ENCODE measurements around the gene CCDC74B.
"Not testable (repeated sequence)": the region's sequence is repeated elsewhere in the genome, so short reads cannot be mapped to it uniquely, and the experiment has no call there.

The CCDC74B gene

DNA sequence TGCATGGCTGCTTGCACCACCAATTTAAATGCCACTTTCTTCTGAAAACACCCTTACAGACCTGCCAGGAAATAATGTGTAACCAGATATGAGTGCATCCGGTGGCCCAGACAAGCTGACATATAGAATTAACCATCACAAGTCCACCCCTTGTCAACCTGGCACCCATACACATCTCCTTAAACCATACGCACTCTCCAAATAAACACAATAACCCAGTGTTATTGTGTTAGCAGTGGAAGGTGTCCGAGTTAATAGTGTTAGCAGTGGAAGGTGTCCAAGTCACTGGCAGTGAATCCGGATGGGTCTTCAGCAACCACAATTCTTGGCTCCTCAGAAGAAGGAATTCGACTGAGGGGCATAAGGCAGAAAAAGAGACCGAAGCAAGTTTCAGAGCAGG lies 3.6 kb upstream of the CCDC74B start:
- not testable (repeated sequence) for DNase-seq

DNA sequence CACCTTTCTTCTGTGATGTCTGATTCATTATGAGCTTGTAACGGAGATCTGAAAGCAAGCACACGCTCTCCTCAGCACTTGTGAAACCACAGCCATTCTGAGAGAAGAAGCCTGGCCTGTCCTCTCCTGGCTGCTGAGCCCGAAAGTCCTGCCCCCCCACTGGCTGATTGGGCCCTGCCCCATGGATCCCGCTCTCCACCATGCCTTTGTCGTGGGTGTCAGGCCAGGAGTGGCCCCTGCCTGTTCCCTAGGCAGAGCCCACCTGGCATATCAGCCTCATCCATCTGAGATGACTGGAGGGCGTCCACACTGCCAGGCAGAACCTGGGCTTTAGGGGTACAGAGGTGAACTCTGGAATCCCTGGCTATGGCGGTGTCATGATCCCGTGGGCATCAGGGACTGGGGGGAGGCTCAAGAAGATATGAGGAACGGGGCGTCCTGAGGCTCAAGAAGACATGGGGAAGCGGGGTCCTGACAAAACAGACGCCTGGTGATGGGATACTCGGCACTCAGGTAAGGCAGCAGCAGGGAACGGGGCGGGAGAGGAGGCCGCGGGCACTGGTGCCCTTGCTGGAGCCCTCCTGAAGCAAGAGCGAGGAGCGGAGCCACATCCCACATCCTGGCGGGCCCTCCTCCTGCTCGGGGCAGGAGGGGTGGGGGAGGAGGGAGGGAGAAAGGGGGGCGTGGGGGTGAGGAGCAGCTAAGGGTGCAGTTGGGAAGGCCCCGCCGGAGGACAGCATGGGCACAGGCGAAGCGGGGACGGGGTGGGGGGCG lies 1.5 kb downstream of the CCDC74B start:
- not testable (repeated sequence) for DNase-seq

DNA sequence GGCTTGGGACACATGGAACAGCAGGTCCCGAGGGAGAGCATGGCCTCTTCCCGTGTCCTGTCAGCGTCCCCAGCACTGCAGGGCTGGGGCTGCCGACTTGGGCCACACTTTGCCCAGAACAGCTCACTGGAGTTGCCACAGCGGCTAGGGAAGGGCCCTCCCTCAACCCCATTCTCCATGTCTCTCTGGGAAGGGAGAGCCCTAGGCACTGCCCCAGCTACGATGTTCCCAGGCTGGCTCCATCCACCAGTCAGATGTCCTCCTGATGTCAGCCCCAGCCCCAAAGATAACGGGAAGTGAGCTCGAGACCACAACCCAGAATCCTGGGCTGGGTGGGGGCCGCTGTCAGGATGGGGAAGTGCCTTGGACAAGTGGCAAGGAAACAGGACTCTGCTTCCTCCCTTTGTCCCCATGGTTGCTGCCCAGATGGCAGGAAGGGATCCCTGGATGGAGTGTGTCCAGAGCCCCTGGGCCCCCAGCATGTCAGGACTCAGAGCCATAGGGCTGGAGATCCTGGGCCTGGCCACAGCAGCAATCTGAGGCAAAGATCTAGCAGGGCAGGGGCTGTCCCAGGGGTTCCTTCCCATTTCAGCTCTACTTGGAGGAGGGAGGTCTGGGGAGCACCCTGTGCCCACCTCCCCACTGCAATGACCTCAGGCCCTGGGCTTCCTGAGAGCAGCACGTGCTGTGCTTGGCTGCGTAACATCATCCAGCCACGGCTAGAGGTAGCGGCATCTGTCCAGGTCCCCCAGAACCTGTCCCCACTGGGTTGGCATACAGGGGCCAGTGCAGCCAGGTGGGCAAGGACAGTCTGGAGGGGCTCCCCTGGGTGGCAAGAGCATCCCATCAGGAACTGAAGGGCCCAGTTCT lies 2.3 kb downstream of the CCDC74B start:
- DNase-seq, result not testable (repeated sequence)

DNA sequence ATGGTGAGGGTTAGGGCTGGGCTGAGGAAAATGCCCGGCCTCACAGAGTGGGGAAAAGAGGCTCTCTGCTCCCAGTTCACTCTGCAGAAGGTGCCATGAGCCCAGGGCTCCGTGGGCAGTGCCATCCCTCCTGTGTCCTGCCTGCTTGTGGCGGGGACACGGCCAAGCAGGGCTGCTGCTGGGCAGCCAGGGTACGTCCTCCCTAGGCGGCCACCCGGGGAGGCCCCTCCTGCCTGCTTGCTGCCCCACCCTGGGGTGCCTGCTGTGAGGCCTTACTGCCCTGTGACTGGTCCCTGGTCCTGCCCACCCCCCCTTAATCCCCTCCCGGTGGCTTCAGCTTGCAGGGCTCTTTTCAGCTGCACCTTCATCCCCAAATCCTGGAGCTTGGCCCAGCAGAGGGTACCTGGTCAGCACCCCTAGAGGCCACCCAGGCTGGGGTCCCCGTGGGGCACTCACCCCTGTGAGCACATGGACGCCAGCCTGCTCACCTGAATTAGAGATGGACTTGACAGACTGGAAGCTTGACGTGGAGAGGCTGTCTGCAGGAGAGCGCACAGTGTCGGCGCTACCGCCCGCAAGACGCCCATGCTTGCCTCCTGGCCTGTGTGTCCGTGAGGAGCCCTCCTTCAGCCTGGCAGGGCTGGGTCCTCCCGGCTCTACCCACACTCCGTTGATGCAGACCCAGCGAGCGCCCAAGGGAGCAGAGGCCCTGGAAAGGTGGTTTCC lies 3.1 kb downstream of the CCDC74B start:
- DNase-seq, result not testable (repeated sequence)

DNA sequence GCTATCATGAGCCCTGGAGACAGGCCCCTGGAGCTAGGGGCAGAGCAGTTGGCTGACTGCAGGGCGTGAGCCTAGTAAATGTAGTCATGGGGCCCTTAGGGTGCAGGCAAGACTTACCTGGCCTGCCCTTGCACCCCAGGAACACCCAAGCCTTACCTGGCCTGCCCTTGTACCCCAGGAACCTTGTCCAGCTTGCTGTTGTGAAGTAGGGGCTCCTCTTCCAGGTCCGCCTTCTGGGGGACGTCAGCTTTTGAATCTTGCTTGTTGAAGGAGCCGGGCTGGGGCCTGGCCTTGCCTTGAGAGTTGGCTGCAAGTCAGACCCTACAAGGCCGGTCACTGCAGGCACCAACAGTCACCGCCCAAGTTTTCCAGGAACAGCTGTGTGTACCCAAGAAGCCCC lies 3.9 kb downstream of the CCDC74B start:
- not testable (repeated sequence) for DNase-seq

DNA sequence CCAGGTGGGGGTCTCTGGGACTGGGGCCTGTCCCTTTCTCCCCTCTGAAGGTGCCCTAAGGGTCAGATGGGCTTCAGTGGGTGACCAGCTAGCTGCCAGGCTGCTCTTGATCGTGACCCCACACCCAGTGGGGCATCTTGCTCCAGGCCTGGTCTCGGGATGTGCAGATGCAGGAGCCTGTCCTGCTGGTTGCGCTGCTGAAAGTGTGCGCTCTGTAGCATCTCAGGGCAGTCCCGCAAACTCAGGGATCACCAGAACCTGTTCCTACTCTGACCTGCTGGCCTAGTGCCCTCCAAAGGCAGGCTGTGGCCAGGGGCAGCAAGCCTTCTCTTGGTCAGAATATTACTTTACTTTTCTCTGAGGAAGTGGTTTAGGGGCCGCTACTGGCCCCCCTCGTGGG lies 4.4 kb downstream of the CCDC74B start:
- DNase-seq, result not testable (repeated sequence)

DNA sequence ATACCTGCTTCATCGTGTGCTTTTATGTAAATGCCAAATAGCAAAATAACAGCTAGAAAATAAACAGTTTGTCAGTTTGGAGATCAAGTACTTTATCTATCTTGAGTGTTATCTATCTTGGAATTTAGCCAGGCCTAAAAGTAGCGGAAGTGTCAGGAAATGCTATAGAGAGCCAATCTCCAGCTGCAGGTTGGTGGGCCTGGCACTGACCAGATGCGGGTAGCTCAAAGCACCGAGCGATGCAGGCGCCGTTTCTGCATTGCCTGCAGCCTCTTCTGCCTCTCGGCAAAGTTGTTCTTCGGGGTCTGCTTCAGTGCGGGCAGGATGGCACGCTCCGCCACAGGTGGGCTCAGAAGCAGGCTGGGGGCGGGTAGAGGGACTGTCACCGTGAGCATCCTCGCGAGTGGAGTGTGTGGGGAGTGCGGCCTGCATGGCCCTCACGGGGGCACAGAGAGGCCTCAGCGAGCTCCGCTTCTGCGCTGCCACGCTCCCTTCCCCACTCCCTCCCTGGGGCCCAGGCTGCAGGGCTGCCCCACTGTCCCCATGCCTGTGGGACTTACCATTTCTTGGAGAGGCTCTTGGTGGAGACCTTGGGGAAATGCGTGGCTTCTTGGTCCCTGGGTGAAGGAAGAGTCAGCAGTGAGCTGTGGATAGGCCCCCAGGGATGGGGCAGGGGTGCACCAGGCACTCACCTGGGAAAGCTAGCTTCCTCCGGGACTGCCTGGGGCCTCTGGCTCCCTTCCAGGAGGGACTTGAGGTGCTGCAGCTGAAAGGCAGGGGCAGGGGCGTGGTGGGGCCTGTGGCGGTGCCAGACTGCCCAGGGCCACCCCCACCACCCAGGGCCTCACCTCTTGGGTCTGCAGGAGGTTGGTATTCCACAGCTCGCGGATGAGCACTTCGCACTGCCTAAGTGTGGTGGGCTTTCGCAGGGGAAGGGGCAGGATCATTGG lies 5.3 kb downstream of the CCDC74B start:
- not testable (repeated sequence) for DNase-seq

DNA sequence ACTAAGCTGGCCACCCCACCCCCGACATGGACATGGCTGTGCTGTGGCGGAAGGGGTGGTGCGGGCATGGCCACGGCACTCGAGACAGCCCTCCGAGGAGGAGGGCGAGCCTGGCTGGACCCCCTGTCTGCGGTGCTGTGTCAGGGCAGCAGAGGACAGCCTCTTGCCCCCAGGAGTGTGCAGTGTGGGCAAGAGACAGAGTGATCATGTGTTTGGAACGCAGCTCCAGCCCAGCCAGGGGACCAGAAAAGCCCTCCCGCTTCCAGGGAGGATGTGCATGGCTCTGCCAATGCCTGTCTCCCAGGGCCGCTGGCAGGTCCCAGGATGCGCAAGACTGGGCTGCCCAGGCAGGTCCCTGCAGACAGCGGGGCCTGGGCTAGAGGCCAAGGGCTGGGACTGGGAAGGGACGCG lies 6.1 kb downstream of the CCDC74B start:
- DNase-seq, result not testable (repeated sequence)

DNA sequence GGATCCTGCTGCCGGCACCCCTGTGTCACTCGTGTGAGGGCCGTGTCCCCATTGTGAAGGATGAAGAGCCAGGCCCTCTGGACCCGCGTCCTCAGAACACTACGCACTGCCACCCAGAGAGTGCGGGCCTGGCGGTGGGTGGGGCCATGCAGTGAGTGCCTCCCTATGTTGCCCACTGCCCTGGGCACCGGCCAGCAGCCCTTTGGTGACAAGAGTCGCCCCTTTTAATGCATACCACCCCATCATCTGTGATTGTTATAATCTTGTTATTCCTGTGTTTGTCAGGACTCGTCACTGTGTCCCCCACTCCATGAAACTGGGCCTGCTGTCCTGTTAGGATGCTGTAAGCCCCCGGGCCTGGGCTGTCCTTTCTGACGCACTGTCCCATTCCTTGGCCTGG lies 6.6 kb downstream of the CCDC74B start:
- DNase-seq, result not testable (repeated sequence)

DNA sequence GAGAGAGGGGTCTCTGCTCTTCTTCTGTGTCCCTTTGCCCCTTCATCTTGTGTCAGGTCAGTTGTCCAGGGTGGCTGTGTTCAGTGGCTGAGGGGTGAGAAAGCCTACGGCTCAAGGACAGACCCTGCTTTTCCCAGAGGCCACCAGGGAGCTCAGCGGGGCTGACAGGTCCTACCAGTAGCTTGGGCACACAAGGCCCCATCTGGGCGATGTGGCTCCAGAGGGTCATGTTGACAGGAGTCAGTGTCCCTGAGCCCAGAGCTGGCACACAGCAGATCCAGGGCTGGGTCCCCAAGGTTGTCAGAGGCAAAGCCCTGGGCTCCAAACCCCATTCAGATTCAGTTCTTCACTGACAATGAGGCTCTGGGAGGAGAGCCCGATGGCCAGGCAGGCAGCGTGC lies 7.8 kb downstream of the CCDC74B start:
- not testable (repeated sequence) for DNase-seq

DNA sequence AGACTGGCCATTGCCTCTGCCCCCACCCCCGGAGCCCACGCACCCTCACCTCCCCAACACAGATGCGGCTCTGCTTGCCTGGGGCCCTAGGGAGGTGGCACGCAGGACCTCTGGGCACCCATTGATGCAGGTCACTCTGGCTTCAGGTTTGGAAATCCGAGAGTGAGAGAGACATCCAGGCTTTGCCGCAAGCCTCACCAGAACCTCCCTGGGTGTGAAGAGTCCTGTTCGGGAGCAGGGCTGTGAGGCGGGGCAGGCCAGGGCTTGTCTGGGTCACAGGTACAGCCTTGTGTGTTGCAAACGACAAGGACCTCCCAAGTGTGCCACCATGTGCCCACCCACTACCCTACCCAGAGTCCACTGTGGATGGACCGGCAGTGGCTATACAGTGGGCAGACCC lies 8.4 kb downstream of the CCDC74B start:
- DNase-seq, result not testable (repeated sequence)

DNA sequence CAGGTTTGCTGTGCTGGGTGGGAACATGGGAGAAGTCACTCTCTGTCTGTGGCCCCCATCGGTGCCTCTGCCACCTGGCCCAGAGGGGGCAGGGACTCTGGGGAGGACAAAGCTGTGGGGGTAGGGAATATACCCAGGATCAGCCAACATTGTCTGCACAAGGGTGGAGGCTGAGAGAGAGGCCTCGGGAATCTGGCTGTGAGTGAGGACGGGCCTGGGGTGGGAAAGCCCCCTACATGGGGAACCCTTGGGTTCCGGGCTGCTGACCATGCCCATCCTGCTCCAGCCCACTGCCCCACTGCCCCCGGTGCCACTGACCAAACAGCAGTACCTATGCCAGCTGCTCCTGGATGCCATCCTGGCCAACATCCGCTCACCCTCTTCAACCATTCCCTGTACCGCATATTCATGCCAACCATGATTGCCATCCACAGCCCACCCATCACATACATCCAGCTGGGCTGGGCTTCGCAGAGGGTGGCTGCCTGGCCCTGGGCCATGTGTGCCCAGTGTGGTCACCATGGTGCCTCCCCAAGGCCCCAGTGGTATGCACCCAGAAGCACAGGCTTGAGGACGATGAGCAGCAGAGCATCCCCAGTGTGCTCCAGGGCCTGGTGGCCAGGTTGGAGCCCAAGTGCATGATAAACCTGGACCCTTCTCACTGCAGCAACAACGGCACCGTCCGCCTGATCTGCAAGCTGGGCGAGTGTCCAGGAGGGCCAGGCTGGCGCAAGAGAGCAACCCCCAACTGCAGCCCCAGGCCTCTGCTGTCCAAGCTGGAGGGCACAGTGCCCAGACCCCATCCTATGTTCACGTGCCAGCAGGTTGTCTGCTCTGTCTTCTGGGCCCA lies 9.0 kb downstream of the CCDC74B start:
- DNase-seq, result no peak

DNA sequence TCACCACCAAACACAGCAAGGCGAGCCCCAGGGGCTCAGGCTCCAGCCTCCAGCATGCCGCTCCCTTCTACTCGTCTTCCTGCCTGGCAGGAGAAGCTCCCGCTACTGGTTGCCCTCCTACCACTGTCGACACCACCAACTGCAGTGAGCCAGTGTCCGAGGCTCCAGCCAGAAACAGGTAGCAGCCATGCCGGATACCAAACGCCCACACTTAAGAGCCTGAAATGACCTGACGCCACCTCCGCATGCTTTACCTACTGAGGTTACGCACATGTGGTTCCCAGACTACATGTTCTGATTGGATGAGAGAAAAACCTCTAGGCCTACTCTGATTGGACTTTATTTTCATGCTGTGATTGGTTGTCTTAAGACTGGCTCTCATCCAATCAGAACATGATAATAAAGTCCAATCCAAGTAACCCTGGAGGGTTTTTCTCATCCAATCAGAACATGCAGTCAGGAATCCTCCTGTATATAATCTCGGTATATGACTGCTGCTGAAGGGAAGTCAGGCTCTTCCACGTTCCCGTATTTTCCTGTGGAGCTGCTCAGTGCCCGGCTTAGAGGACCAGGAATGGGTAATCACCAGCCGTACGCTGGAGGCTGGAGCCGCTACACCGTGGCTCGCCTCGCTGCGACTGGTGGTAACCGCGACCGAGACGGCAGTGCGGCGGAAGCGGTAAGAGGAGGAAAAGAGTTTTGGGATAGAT lies 15.6 kb downstream of the CCDC74B start, which contains the start of gene POTEF:
TSS of gene POTEF (minus strand) at position 103 of the 710 bp plus-strand sequence. CDS start 8,707 bp downstream, outside the sequence.
- not testable (repeated sequence) for DNase-seq

DNA sequence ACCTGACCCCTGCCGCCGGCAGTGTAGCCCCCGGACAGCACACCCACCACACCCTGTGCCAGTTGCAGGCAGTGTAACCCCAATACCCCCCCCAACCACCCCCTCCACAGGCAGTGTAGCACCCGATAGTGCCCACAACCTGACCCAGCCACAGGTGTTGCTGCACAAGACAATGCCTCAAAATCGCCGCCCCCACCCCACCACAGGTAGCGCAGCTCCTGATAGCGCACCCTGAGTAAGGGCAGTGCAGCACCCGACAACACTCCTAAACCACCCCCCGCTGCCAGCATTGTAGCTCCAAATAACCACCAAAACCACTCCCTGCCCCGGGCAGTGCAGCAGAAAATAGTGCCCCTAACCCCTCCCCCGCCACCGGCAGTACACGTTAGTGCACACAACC lies 16.4 kb downstream of the CCDC74B start:
- DNase-seq, result not testable (repeated sequence)

DNA sequence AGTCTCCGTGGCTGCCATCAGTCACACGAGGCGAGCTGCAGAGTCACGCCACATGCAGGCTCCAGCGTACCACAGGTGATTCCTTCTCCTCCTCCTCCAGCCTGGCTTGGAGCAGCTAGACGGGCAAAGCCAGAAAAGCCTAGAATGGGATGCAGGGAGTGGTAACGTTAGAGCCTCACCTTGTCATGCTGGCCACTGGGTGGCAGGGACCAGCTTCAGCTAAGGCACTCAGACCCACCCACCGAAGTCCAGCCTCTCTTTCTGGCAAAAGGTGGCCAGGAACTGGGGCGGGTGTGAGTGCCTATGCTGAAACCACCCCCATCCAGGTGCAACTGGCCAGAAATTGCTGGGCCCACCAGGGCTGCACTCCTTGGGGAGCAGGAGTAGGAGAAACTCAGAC lies 17.2 kb downstream of the CCDC74B start:
- DNase-seq, result not testable (repeated sequence)

DNA sequence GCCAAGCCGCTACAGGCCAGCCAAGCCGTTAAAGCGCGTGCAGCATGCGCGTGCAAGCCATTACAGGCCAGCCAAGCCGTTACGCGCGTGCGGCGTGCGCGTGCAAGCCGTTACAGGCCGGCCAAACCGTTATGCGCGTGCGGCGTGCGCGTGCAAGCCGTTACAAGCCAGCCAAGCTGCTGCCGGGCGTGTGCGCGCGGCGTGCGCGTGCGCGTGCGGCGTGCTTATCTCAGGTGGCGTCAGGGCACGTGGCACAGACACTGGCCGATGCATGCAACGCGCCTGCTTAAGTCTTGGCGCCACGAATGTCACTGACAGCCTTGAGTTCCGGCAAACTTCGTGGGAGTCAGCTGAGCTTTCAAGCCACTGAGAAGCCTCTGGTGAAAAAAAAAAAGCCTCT lies 24.0 kb downstream of the CCDC74B start:
- not testable (repeated sequence) for DNase-seq

DNA sequence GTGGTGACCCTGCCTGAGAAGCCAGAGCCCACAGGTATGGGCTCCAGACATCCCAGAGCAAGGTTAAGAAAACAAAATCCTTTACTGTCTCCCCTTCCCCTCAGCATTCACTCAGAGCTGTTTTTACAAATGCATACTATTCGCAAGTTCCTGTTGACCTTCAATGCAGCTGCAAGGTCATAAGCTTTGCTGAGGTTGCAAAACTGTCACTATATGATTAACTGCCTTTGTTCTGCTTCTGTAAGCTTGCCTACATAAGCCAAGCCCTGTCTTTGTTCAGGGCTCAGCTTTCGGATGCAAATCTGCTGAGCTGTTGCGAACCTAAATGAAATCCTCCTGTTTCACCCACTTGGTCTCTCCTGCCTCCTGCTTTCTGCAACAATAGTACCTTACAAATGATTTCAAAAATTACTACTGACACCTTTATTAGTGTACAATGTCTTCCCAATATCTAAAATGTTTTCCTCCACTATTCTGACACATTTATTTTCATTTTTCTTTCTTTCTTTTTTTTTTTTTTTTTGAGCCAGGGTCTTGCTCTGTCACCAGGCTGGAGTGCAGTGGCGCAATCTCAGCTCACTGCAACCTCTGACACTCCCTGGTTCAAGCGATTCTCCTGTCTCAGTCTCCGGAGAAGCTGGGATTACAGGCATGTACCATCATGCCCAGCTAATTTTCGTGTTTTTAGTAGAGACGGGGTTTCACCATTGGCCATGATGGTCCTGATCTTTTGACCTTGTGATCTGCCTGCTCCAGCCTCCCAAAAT lies 42.1 kb downstream of the CCDC74B start:
- DNase-seq, result not testable (repeated sequence)

All from effector CD4-positive, alpha-beta T cell (primary cell).